Measurements from ENCODE around the gene FOXC2.
"Not testable (repeated sequence)": the region's sequence is repeated elsewhere in the genome, so short reads cannot be mapped to it uniquely, and the experiment has no call there.

FOXC2 gene

GRCh38 chr16:86575095-86575685, 8.6 kb downstream of the FOXC2 start:
- no peak for DNase-seq

- no peak for DNase-seq
Measured at GRCh38 chr16:86575754-86576557, 9.3 kb downstream of the FOXC2 start.

DNA sequence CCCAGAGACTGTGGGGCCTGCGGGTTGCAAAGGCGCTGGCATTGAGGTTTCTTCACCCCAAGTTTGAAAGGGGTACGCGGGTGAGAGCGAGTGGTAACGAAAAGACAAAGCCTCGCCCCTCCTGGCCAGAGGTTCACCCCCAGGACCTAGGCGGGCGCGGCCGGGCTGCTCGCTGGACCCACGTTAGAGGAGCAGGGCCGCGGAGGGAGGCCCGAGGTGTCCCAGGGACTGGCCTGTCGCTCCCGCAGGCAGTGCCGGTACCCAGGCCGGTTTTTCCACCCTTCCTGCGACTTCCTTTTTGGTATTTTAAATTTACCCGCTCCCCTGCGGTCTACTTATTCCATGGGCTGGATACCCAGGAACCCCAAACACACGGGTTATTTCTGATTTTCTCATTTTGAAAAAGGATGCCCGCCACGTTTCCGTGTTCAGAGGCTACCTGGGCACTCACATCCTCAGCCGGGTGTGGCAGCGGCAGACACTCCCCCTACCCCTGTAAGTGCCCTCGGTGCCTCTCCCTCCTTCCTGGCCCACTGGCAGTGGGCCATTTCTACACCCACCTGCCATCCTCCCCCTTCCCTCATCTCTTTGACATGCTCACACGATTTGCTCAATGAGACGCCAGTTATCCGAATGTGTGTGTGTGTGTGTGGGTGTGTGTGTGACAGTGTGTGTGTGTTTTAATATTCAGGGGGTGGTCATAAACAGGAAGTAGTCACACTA, 10.1 kb downstream of the FOXC2 start:
- no peak for DNase-seq

DNA sequence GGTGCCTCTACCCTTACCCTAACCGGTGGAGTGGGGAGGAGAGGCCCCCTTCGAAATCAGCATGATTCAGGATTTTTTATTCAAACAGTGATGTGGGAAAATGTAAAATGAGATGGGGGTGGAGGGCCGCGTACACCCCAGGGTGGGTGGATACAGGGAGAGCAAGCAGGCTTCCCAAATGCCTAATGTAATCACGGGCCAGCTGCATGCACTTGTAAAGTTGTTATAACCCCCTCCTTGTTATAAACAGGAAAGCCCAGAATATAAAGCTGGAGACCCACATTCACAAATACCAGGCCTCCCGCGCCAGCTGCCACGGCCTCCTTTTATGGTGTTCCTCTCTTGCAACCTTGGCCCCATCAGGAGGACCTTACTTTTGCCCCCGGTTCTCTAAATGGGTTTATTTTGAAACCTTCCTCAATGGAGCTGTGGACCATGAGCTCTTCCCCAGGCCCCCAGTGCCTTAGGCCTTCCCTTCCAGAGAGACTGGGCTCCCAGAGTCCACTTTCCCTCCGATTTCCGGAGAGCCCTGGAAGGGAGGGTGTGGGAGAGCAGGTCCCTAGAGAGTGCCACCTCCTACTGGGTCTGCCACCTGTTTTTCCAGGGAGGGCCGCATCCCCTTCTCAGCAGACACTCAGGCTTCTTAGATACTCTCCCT, 10.8 kb downstream of the FOXC2 start:
- DNase-seq = no peak

DNA sequence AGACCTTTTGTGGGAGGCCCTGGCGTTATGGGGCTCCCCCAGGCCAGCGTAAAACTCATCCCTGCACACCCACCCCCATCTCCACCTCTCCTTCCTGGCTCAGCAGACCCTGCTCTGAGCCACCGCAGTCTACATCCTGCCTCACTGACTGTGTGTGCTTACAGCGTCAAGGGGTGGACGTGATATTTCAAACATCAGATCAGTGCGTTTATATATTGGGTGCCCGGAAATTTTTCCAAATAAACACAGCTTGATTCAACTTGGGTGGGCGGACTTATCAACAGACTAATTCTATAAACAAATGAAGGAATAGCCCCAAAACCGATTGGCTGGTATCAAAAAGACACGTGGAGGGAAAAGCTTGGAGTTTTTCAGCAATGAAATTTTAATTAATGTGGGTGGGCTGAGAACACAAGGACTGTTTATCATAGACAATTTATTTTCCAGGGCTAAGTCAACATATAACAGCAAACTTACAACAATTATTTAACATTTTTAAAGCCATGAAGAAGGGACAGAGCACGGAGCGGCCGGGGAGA, 11.5 kb downstream of the FOXC2 start, which contains the start of gene FOXL1:
FOXL1 (plus strand) TSS at position 489 of the 539 bp plus-strand sequence. CDS start 175 bp downstream, outside the sequence.
- DNase-seq = no peak

GRCh38 chr16:86578611-86579267, 12.1 kb downstream of the FOXC2 start:
- no peak for DNase-seq

DNA sequence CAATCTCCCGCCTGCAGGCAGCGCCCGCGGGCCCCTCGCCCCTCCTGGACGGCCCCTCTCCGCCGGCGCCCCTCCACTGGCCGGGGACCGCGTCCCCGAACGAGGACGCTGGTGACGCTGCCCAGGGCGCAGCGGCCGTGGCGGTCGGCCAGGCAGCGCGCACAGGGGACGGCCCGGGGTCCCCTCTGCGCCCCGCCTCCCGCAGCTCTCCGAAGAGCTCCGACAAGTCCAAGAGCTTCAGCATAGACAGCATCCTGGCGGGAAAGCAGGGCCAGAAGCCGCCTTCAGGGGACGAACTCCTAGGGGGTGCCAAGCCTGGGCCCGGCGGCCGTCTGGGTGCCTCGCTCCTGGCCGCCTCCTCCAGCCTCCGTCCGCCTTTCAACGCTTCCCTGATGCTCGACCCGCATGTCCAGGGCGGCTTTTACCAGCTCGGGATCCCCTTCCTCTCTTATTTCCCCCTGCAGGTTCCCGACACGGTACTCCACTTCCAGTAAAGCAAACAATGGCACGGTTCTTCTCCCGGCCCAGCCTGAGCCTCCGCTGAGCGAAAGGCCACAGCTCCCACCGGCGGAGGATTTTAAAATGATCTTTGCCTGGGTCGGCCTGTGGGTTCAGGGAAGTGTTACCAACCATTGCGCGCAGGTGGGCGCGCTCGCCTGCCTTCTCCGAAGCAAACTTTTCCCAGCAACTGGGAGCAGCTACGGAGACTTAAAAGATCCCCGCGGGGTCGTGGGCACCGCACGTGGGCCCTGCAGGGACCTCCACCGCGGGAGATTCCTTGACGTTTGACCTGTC, 12.8 kb downstream of the FOXC2 start:
- DNase-seq = no peak

- no peak for DNase-seq
Measured at GRCh38 chr16:86580063-86580790, 13.6 kb downstream of the FOXC2 start.

- DNase-seq = no peak
Measured at GRCh38 chr16:86580791-86581170, 14.2 kb downstream of the FOXC2 start.

DNA sequence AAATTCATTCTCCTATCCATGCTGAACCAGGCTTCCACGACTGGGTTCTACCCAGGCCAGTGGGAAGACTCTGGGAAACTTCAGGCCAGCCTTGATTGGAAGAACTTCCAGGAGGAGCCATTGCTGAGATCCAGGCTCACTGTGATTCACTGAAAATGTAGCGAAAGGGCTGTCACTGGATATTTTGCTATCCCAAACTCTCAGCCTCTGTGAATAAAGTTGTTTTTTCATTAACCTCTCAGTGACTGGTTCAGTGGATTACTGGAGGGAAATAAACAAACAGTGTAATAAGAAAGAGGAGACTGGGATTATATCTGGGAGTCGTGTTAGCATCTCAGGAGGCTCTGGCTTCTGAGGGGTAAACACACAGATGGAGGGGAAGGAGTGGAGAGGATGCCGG, 14.8 kb downstream of the FOXC2 start:
- no peak for DNase-seq

GRCh38 chr16:86584071-86584685, 17.5 kb downstream of the FOXC2 start:
- DNase-seq = no peak

- no peak for DNase-seq
Measured at GRCh38 chr16:86584726-86585721, 18.4 kb downstream of the FOXC2 start.

GRCh38 chr16:86585821-86586611, 19.4 kb downstream of the FOXC2 start:
- no peak for DNase-seq

DNA sequence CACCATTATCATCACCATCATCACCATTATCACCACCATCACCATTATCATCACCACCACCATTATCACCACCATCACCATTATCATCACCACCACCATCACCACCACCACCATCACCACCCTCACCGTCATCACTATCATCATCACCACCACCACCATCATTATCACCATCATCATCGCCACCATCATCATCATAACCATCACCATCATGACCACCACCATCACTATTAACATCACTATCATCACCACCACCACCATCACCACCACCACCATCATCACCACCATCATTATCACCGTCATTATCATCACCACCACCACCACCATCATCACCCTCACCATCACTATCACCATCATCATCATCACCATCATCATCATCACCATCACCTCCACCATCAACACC, 20.9 kb downstream of the FOXC2 start:
- DNase-seq = no peak

GRCh38 chr16:86587955-86588354, 21.3 kb downstream of the FOXC2 start:
- DNase-seq = not testable (repeated sequence)

GRCh38 chr16:86590501-86591144, 24.0 kb downstream of the FOXC2 start:
- DNase-seq = no peak

DNA sequence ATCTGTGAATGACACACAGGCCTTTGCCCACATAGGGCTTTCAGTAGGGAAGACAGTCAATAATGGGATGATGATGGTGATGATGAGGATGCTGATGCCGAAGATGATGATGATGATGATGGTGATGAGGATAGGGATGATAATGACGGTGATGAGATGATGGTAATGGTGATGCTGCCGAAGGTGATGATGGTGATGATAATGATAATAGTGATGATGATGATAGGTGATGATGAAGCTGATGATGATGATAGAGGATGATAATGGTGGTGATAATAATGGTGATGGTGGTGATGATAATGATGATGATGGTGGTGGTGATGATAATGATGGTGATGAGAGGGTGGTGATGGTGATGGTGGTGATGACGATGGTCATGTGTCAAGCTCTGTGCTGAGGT, 24.6 kb downstream of the FOXC2 start:
- DNase-seq = no peak

Measured in NCI-H1417 treated with DMSO at 0.1 percent for 48 hours (cell line).